MCF 10A (cell line): ENCODE results near the gene NELFA. TPM values are rescaled to one million over a fixed set of nuclear protein-coding genes. Genes with fewer than 3 reads are reported as not detected.

ENCODE experiments used
- BruUV-seq: library from RNA; stranded (reverse); fragments of 400-500 nt; replicated peaks from 2 replicates; lab custom pipeline; 2021; lab: Mats Ljungman, UMichigan
- CTCF ChIA-PET: fragments of 300-600 bp; sonication (Branson Sonifier 250); formaldehyde crosslinking; extraction: SDS; loops from one replicate; lab custom pipeline; 2021; ENCODE audit warnings: antibody characterized with exemption, inconsistent platforms; lab: Yijun Ruan, JAX
- POLR2A ChIA-PET: fragments of 300-600, 350-650 bp; sonication (Branson Sonifier 250); formaldehyde crosslinking; extraction: SDS; loops from one replicate; lab custom pipeline; 2020; ENCODE audit warnings: antibody characterized with exemption, inconsistent platforms; lab: Yijun Ruan, JAX
- DNase-seq: peaks from one replicate; pipeline ENCODE4 v3.0.0-alpha.2; 2018; ENCODE audit not compliant: unreplicated experiment
- H3K27ac Mint-ChIP-seq: one replicate; pipeline ENCODE4 v1.8.0; 2022; ENCODE audit warnings: mild to moderate bottlenecking, low read depth, mixed read lengths; ENCODE audit not compliant: unreplicated experiment
- H3K27me3 Mint-ChIP-seq: one replicate; pipeline ENCODE4 v1.8.0; 2022; ENCODE audit warnings: mixed read lengths; ENCODE audit not compliant: insufficient read depth, unreplicated experiment
- H3K36me3 Mint-ChIP-seq: one replicate; pipeline ENCODE4 v1.8.0; 2022; ENCODE audit warnings: mild to moderate bottlenecking, moderate library complexity, mixed read lengths; ENCODE audit not compliant: insufficient read depth, unreplicated experiment
- H3K4me1 Mint-ChIP-seq: one replicate; pipeline ENCODE4 v1.8.0; 2022; ENCODE audit warnings: mixed read lengths; ENCODE audit not compliant: insufficient read depth, unreplicated experiment
- H3K4me3 Mint-ChIP-seq: one replicate; pipeline ENCODE4 v1.8.0; 2022; ENCODE audit warnings: mild to moderate bottlenecking, moderate library complexity, mixed read lengths; ENCODE audit not compliant: unreplicated experiment
- H3K9me3 Mint-ChIP-seq: one replicate; pipeline ENCODE4 v1.8.0; 2022; ENCODE audit warnings: mixed read lengths; ENCODE audit not compliant: unreplicated experiment
- intact Hi-C: fragments of 100-400 bp; cut with micrococcal nuclease; formaldehyde crosslinking; loops from 2 replicates; pipeline ENCODE4 v1.14.1; 2022
- total RNA-seq: library from RNA; stranded (reverse); gene quantifications from 2 replicates; pipeline ENCODE4 v1.2.3, GENCODE V29; 2022
- TF ChIP-seq, protein P1 (sequence below): fragments of 200-600 bp; IDR thresholded peaks from one replicate; pipeline ENCODE4 v1.8.0; 2022; ENCODE audit warnings: antibody characterized with exemption, mild to moderate bottlenecking; ENCODE audit not compliant: unreplicated experiment

Gene NELFA
- total RNA-seq, 1 experiment from 2014 or later, result 36.2 TPM

DNA sequence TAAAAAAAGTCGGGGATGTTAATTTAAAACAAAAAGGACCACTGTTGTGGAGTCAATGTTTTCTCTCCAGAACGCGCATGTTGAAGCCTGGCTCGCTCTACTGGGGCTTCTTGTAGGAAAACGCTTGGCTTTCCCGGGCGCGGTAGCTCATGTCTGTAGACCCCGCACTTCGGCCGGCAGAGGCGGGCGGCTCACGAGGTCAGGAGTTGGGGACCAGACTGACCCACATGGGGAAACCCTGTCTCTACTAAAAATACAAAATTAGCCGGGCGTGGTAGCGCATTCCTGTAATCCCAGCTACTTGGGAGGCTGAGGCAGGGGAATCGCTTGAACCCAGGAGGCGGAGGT lies 15.6 kb downstream of the NELFA start:
- TF ChIP-seq, protein P1, sequence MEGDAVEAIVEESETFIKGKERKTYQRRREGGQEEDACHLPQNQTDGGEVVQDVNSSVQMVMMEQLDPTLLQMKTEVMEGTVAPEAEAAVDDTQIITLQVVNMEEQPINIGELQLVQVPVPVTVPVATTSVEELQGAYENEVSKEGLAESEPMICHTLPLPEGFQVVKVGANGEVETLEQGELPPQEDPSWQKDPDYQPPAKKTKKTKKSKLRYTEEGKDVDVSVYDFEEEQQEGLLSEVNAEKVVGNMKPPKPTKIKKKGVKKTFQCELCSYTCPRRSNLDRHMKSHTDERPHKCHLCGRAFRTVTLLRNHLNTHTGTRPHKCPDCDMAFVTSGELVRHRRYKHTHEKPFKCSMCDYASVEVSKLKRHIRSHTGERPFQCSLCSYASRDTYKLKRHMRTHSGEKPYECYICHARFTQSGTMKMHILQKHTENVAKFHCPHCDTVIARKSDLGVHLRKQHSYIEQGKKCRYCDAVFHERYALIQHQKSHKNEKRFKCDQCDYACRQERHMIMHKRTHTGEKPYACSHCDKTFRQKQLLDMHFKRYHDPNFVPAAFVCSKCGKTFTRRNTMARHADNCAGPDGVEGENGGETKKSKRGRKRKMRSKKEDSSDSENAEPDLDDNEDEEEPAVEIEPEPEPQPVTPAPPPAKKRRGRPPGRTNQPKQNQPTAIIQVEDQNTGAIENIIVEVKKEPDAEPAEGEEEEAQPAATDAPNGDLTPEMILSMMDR, result no peak
- ChIA-PET POLR2A (no interaction called here), CTCF (no interaction called here)
- Mint-ChIP-seq H3K4me1 (peaks cover under 1% of the 10 kb centered on the region), H3K9me3 (peaks cover 5% of the 10 kb centered on the region), H3K36me3 (peaks cover 33% of the 10 kb centered on the region), H3K27me3 (no peaks in the 10 kb centered on the region), H3K27ac (no peak overlapping the region), H3K4me3 (no peak overlapping the region)
- DNase-seq, result no peak
- BruUV-seq, result no TSS peak
- intact Hi-C loops, result no loop called here

DNA sequence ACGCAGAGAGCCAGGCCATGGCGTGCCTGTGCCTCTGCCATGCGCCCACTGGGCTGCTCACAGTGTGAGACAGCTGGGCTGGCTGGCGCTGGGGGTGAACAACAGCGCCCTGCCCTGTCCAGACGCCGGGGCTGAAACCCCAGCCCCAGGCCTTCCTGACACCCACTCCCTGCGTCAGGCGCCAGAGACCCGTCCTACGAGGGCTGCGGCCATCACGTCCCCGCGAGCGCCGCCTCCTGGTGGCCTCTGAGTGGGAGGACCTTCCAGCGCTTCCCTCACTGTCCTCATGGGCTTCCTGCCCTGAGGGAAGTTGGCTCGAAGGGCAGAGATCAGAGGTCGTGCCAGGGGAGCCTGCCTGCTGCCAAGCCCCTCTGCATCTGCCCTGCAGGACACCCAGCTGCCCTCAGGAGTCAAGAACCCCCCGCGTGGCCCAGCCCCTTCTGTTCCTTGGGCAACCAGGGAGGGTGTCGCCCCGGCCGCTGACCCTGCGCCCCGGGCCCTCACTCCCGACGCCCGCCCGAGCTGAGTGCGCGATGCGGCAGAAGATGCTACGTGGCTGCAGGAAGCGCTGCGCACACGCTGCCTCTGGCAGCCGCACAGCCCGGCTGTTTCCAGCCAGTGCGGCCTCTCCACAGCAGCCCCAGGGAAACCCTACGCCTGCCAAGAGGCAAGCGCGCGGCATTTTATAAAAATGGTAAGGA lies 16.2 kb downstream of the NELFA start:
- Mint-ChIP-seq H3K4me1 (no peaks in the 10 kb centered on the region), H3K27me3 (no peaks in the 10 kb centered on the region), H3K9me3 (no peaks in the 10 kb centered on the region), H3K4me3 (peak overlapping the region; percentile 31), H3K36me3 (peaks cover 34% of the 10 kb centered on the region), H3K27ac (no peak overlapping the region)
- ChIA-PET POLR2A (interaction anchor here (0.8 kb wide), 1 partner anchor 156 kb away, joined by 3 read pairs; no protein-coding TSS in a partner anchor), CTCF (no interaction called here)
- intact Hi-C loops, result no loop called here
- TF ChIP-seq, protein P1, result no peak
- no TSS peak for BruUV-seq
- DNase-seq, result no peak

DNA sequence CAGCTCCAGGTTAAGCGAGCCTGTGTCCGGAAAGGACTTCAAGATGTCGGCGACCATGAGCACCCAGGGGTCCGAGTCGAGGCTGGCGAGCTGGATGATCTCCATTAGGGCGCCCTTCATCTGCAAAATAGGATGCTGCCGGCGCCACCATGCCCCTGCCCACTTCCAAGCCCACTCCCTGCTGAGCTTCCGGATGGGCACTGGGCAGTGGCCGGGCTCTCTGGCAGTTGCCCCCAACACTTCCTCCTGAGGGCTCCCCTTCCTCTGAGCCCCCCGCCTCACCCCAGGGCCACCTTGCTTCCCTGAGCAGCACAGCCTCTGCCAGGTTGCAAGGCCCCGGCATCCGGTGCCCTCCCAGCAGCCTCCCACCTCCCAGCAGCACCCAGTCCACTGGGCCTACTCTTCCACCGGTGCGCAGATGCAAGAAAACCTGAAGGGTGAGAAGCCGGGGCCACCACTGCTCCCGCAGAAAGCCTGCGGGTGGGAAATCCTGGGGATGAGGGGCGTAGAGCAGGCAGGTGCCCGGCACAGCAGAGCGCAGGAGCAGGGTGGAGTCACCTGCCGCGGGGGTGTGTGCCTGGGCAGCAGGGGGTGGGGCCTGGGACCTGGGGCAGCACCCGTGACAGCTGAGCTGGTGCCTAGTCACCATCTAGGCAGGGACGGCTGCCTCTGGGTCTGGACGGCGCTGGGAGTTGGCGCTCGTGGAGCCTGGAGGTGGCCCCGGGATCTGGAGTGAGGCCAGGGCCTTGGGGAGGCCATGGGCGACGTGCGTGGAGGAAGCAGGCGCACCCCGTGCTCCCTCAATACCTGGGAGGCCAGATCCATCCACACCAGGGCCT lies 17.0 kb downstream of the NELFA start:
- BruUV-seq, result no TSS peak
- no peak overlapping the region for H3K27ac Mint-ChIP-seq
- peaks cover 38% of the 10 kb centered on the region for H3K36me3 Mint-ChIP-seq
- TF ChIP-seq, protein P1, result no peak
- no peak for DNase-seq
- ChIA-PET POLR2A (interaction anchor here (0.7 to 0.8 kb wide), 2 partner anchors 8 to 157 kb away, joined by 3 read pairs; no protein-coding TSS in a partner anchor), CTCF (no interaction called here)
- peak overlapping the region; percentile 31 for H3K4me3 Mint-ChIP-seq
- no peaks in the 10 kb centered on the region for H3K27me3 Mint-ChIP-seq
- intact Hi-C loops, result no loop called here
- no peaks in the 10 kb centered on the region for H3K9me3 Mint-ChIP-seq
- H3K4me1 Mint-ChIP-seq, result no peaks in the 10 kb centered on the region

DNA sequence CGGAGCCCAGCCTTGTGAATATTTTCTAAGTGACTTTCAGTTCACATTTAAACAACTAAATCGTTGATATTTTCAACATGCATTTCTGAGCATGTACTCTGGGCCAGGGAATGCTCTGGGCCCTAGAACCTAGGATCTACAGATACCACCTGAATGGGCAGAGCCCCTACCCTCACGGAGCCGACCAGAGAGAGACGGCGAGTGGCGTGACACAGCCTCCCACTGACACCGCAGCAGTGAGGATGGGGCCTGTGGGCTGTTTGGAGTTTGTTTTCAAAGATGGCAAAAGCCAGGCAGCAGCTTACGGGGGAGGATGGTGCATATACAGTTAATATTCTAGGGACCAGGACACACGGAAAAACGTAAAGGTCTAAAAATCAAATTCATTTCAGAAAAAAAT lies 17.7 kb downstream of the NELFA start:
- no peak overlapping the region for H3K27ac Mint-ChIP-seq
- TF ChIP-seq, protein P1, result no peak
- H3K4me3 Mint-ChIP-seq, result no peak overlapping the region
- ChIA-PET POLR2A (no interaction called here), CTCF (no interaction called here)
- no peaks in the 10 kb centered on the region for H3K9me3 Mint-ChIP-seq
- H3K4me1 Mint-ChIP-seq, result no peaks in the 10 kb centered on the region
- intact Hi-C loops, result no loop called here
- BruUV-seq, result no TSS peak
- H3K36me3 Mint-ChIP-seq, result peaks cover 44% of the 10 kb centered on the region
- DNase-seq, result no peak
- no peaks in the 10 kb centered on the region for H3K27me3 Mint-ChIP-seq
